SK-N-SH (cell line): ENCODE data around the gene NPR1. TPM values are rescaled to one million over a fixed set of nuclear protein-coding genes. Genes with fewer than 3 reads are reported as not detected.

Source experiments
- CTCF ChIA-PET: fragments of 300-600, 350-600 bp; formaldehyde crosslinking; extraction: SDS; loops from one replicate; lab custom pipeline; 2021; lab: Yijun Ruan, JAX
- POLR2A ChIA-PET: fragments of 350-600 bp; sonication (Branson Sonifier 250); formaldehyde crosslinking; extraction: SDS; loops from one replicate; lab custom pipeline; 2020; ENCODE audit warnings: antibody characterized with exemption, inconsistent platforms; lab: Yijun Ruan, JAX
- DNase-seq: peaks from one replicate; pipeline ENCODE4 v3.0.0; 2012
- H2AFZ ChIP-seq: fragments of 200-600 bp; sonication (generic); 2 replicates; pipeline ENCODE4 v1.8.1; 2016; ENCODE audit warnings: antibody characterized with exemption, mild to moderate bottlenecking, low read depth
- H3F3A ChIP-seq: fragments of 200-600 bp; sonication (generic); replicated peaks from 2 replicates; pipeline ENCODE3; 2016; ENCODE audit warnings: antibody characterized with exemption, mild to moderate bottlenecking; ENCODE audit not compliant: insufficient read depth
- H3K27ac ChIP-seq, 2 experiments: fragments of 200-500 bp in 1 of 2; fragments of 200-600 bp in 1 of 2; sonication (Bioruptor generic) in 1 of 2; sonication (generic), shearing (Covaris generic) in 1 of 2; 2 replicates each; pipeline versions ENCODE4 v1.5.1 to v1.6.1; 2014 to 2016; ENCODE audit warnings: low read depth in 2 of 2, inconsistent platforms in 1 of 2, low read length in 1 of 2, mild to moderate bottlenecking in 1 of 2, mixed read lengths in 1 of 2
- H3K27me3 ChIP-seq: fragments of 200-600 bp; sonication (generic), shearing (Covaris generic); 2 replicates; pipeline ENCODE4 v1.6.1; 2016; ENCODE audit warnings: mixed run types; ENCODE audit not compliant: insufficient read depth
- H3K36me3 ChIP-seq, 2 experiments: fragments of 200-500 bp in 1 of 2; fragments of 200-600 bp in 1 of 2; sonication (Bioruptor generic) in 1 of 2; sonication (generic) in 1 of 2; replicated peaks in 1 of 2; 2 replicates each; pipeline versions ENCODE3 to v1.5.1; 2014 to 2016; ENCODE audit warnings: low read length in 1 of 2, mild to moderate bottlenecking in 1 of 2; ENCODE audit not compliant: insufficient read depth in 2 of 2, control insufficient read depth in 1 of 2
- H3K4me1 ChIP-seq, 2 experiments: fragments of 200-500 bp in 1 of 2; fragments of 200-600 bp in 1 of 2; sonication (Bioruptor generic) in 1 of 2; sonication (generic), shearing (Covaris generic) in 1 of 2; 2 replicates each; pipeline versions ENCODE4 v1.5.1 to v1.6.1; 2014 to 2016; ENCODE audit warnings: low read depth in 1 of 2, low read length in 1 of 2, mixed run types in 1 of 2; ENCODE audit not compliant: insufficient read depth in 2 of 2, control insufficient read depth in 1 of 2
- H3K4me2 ChIP-seq: fragments of 200-600 bp; sonication (generic), shearing (Covaris generic); 2 replicates; pipeline ENCODE4 v1.6.1; 2017; ENCODE audit warnings: mixed run types
- H3K4me3 ChIP-seq, 2 experiments: fragments of 200-500 bp in 1 of 2; fragments of 200-600 bp in 1 of 2; sonication (Bioruptor generic) in 1 of 2; sonication (generic), shearing (Covaris generic) in 1 of 2; 2 replicates each; pipeline versions ENCODE4 v1.5.1 to v1.8.1; 2014 to 2016; ENCODE audit warnings: low read depth in 2 of 2, inconsistent platforms in 1 of 2, low read length in 1 of 2, mild to moderate bottlenecking in 1 of 2, mixed read lengths in 1 of 2, moderate library complexity in 1 of 2
- H3K79me2 ChIP-seq: fragments of 200-600 bp; sonication (generic); 2 replicates; pipeline ENCODE4 v1.8.1; 2017; ENCODE audit warnings: mild to moderate bottlenecking; ENCODE audit not compliant: insufficient read depth
- H3K9ac ChIP-seq: fragments of 200-600 bp; sonication (generic); 2 replicates; pipeline ENCODE4 v1.6.1; 2017; ENCODE audit warnings: mixed run types
- H3K9me2 ChIP-seq: fragments of 200-600 bp; sonication (generic); 2 replicates; pipeline ENCODE4 v1.6.1; 2017; ENCODE audit warnings: mixed run types
- H3K9me3 ChIP-seq: fragments of 200-600 bp; sonication (generic); 2 replicates; pipeline ENCODE4 v1.6.1; 2017; ENCODE audit warnings: mixed run types, mild to moderate bottlenecking, moderate library complexity
- H4K20me1 ChIP-seq: fragments of 200-600 bp; sonication (generic); 2 replicates; pipeline ENCODE4 v1.6.1; 2017; ENCODE audit warnings: mild to moderate bottlenecking, mixed run types; ENCODE audit not compliant: insufficient read depth
- ELF1 ChIP-seq: IDR thresholded peaks from 2 replicates; pipeline ENCODE4 v1.4.0; 2012
- EP300 ChIP-seq, 2 experiments: IDR thresholded peaks; 2 replicates each; pipeline versions ENCODE4 v1.4.0 to v1.6.1; 2012; ENCODE audit warnings: borderline replicate concordance in 1 of 2, low read depth in 1 of 2, low read length in 1 of 2
- FOSL2 ChIP-seq: IDR thresholded peaks from 2 replicates; pipeline ENCODE4 v1.4.0; 2012; ENCODE audit warnings: low read depth, mild to moderate bottlenecking, moderate library complexity, borderline replicate concordance
- GABPA ChIP-seq: IDR thresholded peaks from 2 replicates; pipeline ENCODE4 v1.4.0; 2012; ENCODE audit warnings: low read depth, mild to moderate bottlenecking
- MEF2A ChIP-seq: IDR thresholded peaks from 2 replicates; pipeline ENCODE4 v1.4.0; 2012; ENCODE audit warnings: low read depth, borderline replicate concordance
- MXI1 ChIP-seq: IDR thresholded peaks from 2 replicates; pipeline ENCODE4 v1.6.1; 2012; ENCODE audit warnings: mild to moderate bottlenecking, low read depth, low read length, improper control_type of control experiment
- NFIC ChIP-seq: IDR thresholded peaks from 2 replicates; pipeline ENCODE4 v1.4.0; 2012; ENCODE audit warnings: borderline replicate concordance
- NRF1 ChIP-seq: IDR thresholded peaks from 2 replicates; pipeline ENCODE4 v1.6.1; 2012; ENCODE audit warnings: low read depth, mild to moderate bottlenecking, low read length
- POLR2AphosphoS5 ChIP-seq: IDR thresholded peaks from 2 replicates; pipeline ENCODE4 v1.6.1; 2012; ENCODE audit warnings: low read depth, low read length
- RCOR1 ChIP-seq: fragments of 150-350 bp; IDR thresholded peaks from 2 replicates; pipeline ENCODE4 v1.6.1; 2017; ENCODE audit warnings: antibody characterized with exemption, low read length
- RFX5 ChIP-seq: IDR thresholded peaks from 2 replicates; pipeline ENCODE4 v1.6.1; 2012; ENCODE audit warnings: mild to moderate bottlenecking, improper control_type of control experiment, low read length
- RXRA ChIP-seq: IDR thresholded peaks from 2 replicates; pipeline ENCODE4 v1.4.0; 2012; ENCODE audit warnings: low read depth, mild to moderate bottlenecking, borderline replicate concordance
- TAF1 ChIP-seq: IDR thresholded peaks from 2 replicates; pipeline ENCODE4 v1.6.1; 2012; ENCODE audit warnings: low read depth, mild to moderate bottlenecking, low read length, moderate library complexity, borderline replicate concordance
- TCF12 ChIP-seq: IDR thresholded peaks from 2 replicates; pipeline ENCODE4 v1.4.0; 2012
- TEAD4 ChIP-seq: IDR thresholded peaks from 2 replicates; pipeline ENCODE4 v1.4.0; 2012; ENCODE audit warnings: mild to moderate bottlenecking, borderline replicate concordance; ENCODE audit not compliant: insufficient read depth
- YY1 ChIP-seq: IDR thresholded peaks from 2 replicates; pipeline ENCODE4 v1.4.0; 2012; ENCODE audit warnings: low read depth, mild to moderate bottlenecking
- WGBS: methylation state at CpG from one replicate; pipeline ENCODE4 v1.1.6; 2017; ENCODE audit warnings: low lambda C conversion rate; 5-methylcytosine and 5-hydroxymethylcytosine counted together
- polyA plus RNA-seq, 3 experiments: library from polyadenylated mRNA; depleted of rRNA; stranded (reverse); fragments of >200 nt; gene quantifications; 2 replicates each; pipeline ENCODE4 v1.2.3, GENCODE V29; 2012
- TF ChIP-seq, protein P1 (sequence below): IDR thresholded peaks from 2 replicates; pipeline ENCODE4 v1.6.1; 2012; ENCODE audit warnings: mild to moderate bottlenecking, low read depth, low read length, moderate library complexity
- TF ChIP-seq, protein P2 (sequence below): IDR thresholded peaks from 2 replicates; pipeline ENCODE4; 2012
- TF ChIP-seq, protein P3 (sequence below): IDR thresholded peaks from 2 replicates; pipeline ENCODE4 v1.4.0; 2012; ENCODE audit warnings: low read depth, borderline replicate concordance

The NPR1 gene
- polyA plus RNA-seq, 1 of the 3 experiments (the other 2 are of a cell fraction): 0.12 TPM

DNA sequence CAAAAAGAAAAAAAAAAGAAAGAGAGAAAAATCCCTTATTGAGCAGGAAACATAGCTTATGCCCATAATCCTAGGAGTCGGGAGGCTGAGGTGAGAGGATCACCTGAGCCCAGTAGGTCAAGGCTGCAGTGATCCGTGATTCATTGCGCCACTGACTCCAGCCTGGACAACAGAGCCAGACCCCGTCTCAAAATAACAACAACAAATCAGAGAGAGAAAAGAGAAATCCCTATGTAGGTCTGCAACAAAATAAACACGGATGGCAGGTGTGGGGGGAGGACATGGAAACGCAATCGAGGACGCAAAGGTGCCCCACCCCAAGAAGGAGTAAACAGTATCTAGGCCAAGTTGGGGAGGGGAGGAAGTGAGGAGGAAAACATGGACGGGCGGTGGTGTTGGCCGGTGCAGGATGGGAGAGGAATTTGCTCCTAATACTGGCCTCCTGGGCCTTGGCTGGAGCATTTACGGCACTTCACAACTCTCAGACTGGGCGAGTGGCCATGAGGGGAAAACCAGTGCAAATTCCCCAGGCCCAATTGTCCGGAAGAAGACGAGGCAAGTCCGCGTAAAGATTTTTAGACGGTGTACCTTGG lies 45.2 kb upstream of the NPR1 start:
- no peak overlapping the region; a peak in 1 of 4 replicates for H3K27ac ChIP-seq
- H4K20me1 ChIP-seq: peaks cover 3% of the 10 kb centered on the region; the same call in 1 of the 2 replicates
- no peak for TF ChIP-seq FOSL2
- no peak for TF ChIP-seq RCOR1
- no peak for TF ChIP-seq TEAD4
- peaks cover 20% of the 10 kb centered on the region for H3F3A ChIP-seq
- H3K9me2 ChIP-seq: no peaks in the 10 kb centered on the region
- peaks cover 47% of the 10 kb centered on the region for H3K79me2 ChIP-seq
- peak overlapping the region in 1 of 2 experiments; percentile 4; a peak in 1 of 4 replicates for H3K4me3 ChIP-seq
- H3K9me3 ChIP-seq: no peaks in the 10 kb centered on the region
- no peak overlapping the region for H3K4me2 ChIP-seq
- no peak overlapping the region for H3K9ac ChIP-seq
- peaks cover 21 to 29% of the 10 kb centered on the region in 2 experiments for H3K36me3 ChIP-seq
- 88% methylated on average over 18 of the region's 18 CpGs for WGBS
- CTCF ChIA-PET: interaction anchor here (1.0 to 2.7 kb wide), 7 partner anchors 10 to 352 kb away, joined by 3 to 10 read pairs (median 6); partner anchors contain the start of gene S100A14
- POLR2A ChIA-PET: interaction anchor here (0.8 to 2.6 kb wide), 9 partner anchors 14 to 357 kb away, joined by 3 to 32 read pairs (median 4); partner anchors contain the start of genes RPS27 and SNAPIN
- DNase-seq: no peak
- H3K27me3 ChIP-seq: no peaks in the 10 kb centered on the region
- no peak overlapping the region for H2AFZ ChIP-seq
- no peaks in the 10 kb centered on the region; a peak in 1 of 4 replicates for H3K4me1 ChIP-seq

DNA sequence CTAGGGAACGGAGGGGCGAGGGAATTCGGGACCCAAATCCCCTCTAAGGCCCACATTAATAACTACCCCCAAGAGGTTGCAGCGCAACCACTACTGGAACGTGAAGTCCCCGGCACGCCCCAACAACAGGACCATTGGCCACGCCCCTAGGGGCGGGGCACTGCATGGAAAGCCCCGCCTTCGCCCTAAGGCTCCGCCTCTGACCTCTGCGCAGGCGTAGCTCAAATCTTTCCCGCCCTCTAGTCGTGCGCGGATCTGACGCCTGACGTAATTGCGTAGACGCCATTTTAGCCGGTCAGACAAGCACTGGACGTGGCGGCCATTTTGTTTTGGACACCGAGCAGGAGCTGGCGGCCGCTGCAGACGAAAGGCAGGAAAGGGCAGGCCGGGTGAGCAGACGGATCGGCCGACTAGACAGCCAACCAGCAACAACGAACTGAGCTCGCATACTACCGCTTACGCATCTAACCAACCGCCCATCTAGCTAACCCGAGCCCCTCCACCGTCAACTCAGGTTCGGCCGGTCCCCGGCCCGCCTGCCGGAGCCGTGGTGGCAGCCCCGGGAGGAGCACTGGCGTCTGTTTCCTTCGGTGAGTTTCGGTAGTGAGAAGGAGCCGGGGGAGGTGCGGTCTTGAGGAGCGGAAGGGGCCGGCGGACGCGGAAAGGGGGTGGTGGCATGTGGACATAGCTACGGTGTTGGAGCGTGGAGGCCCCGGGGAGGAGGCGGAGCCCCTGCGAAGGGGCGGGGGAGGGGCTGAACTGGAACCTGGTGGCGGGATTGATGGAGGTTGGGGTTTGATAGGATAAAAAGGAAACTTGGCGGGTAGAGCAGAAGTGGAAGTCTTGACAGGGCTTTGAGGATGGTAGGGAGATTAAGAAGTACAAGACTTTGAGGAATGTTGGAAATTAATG lies 44.5 kb upstream of the NPR1 start, which contains the start of gene CHTOP:
Gene CHTOP, plus strand, starts transcription at position 313 of the 912 bp plus-strand sequence. CDS start 2,523 bp downstream, outside the sequence.
- H3K4me1 ChIP-seq: no peaks in the 10 kb centered on the region; a peak in 1 of 4 replicates
- H3K9me3 ChIP-seq: no peaks in the 10 kb centered on the region
- no peaks in the 10 kb centered on the region for H3K9me2 ChIP-seq
- H2AFZ ChIP-seq: no peak within 1 kb of the TSS
- peaks cover 3% of the 10 kb centered on the region; the same call in 1 of the 2 replicates for H4K20me1 ChIP-seq
- H3K4me2 ChIP-seq: peak within 1 kb of the TSS; percentile 90
- peaks cover 29 to 36% of the 10 kb centered on the region in 2 experiments for H3K36me3 ChIP-seq
- peaks cover 20% of the 10 kb centered on the region for H3F3A ChIP-seq
- H3K27ac ChIP-seq: peak within 1 kb of the TSS; percentile 100
- WGBS: 5% methylated on average over 37 of the region's 65 CpGs
- H3K27me3 ChIP-seq: no peaks in the 10 kb centered on the region
- CTCF ChIA-PET: interaction anchor here (1.0 to 2.7 kb wide), 9 partner anchors 10 to 351 kb away, joined by 3 to 11 read pairs (median 6); partner anchors contain the start of gene S100A14
- peak within 1 kb of the TSS; percentile 100 for H3K9ac ChIP-seq
- POLR2A ChIA-PET: interaction anchor here (0.6 to 2.6 kb wide), 13 partner anchors 13 to 356 kb away, joined by 3 to 32 read pairs (median 3); partner anchors contain the start of genes RPS27, S100A14 and SNAPIN
- H3K79me2 ChIP-seq: peaks cover 53% of the 10 kb centered on the region
- peak; percentile 94 for DNase-seq
- H3K4me3 ChIP-seq: peak within 1 kb of the TSS; percentile 91 to 97
- no peak for TF ChIP-seq EP300 (IDR thresholded peaks at IDR 0.05; ENCODE audit: borderline replicate concordance in 1 of 2, low read depth in 1 of 2, low read length in 1 of 2)
- peak; percentile 97 for TF ChIP-seq TEAD4
- peak; percentile 99 for TF ChIP-seq YY1
- TF ChIP-seq TCF12: 0 out of 2 replicates have a peak, but pooled peaks have one; percentile 27
- peak; percentile 88 for TF ChIP-seq POLR2AphosphoS5
- TF ChIP-seq, protein P1, sequence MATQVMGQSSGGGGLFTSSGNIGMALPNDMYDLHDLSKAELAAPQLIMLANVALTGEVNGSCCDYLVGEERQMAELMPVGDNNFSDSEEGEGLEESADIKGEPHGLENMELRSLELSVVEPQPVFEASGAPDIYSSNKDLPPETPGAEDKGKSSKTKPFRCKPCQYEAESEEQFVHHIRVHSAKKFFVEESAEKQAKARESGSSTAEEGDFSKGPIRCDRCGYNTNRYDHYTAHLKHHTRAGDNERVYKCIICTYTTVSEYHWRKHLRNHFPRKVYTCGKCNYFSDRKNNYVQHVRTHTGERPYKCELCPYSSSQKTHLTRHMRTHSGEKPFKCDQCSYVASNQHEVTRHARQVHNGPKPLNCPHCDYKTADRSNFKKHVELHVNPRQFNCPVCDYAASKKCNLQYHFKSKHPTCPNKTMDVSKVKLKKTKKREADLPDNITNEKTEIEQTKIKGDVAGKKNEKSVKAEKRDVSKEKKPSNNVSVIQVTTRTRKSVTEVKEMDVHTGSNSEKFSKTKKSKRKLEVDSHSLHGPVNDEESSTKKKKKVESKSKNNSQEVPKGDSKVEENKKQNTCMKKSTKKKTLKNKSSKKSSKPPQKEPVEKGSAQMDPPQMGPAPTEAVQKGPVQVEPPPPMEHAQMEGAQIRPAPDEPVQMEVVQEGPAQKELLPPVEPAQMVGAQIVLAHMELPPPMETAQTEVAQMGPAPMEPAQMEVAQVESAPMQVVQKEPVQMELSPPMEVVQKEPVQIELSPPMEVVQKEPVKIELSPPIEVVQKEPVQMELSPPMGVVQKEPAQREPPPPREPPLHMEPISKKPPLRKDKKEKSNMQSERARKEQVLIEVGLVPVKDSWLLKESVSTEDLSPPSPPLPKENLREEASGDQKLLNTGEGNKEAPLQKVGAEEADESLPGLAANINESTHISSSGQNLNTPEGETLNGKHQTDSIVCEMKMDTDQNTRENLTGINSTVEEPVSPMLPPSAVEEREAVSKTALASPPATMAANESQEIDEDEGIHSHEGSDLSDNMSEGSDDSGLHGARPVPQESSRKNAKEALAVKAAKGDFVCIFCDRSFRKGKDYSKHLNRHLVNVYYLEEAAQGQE: 0 out of 2 replicates have a peak, but pooled peaks have one; percentile 13
- TF ChIP-seq, protein P2, sequence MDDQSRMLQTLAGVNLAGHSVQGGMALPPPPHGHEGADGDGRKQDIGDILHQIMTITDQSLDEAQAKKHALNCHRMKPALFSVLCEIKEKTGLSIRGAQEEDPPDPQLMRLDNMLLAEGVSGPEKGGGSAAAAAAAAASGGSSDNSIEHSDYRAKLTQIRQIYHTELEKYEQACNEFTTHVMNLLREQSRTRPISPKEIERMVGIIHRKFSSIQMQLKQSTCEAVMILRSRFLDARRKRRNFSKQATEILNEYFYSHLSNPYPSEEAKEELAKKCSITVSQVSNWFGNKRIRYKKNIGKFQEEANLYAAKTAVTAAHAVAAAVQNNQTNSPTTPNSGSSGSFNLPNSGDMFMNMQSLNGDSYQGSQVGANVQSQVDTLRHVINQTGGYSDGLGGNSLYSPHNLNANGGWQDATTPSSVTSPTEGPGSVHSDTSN: 0 out of 2 replicates have a peak, but pooled peaks have one; percentile 14
- TF ChIP-seq MEF2A: no peak
- TF ChIP-seq ELF1: peak; percentile 56; the same call in 1 of the 2 replicates
- TF ChIP-seq GABPA: peak; percentile 47
- no peak for TF ChIP-seq RXRA
- peak; percentile 91 for TF ChIP-seq MXI1
- no peak for TF ChIP-seq NFIC
- TF ChIP-seq, protein P3, sequence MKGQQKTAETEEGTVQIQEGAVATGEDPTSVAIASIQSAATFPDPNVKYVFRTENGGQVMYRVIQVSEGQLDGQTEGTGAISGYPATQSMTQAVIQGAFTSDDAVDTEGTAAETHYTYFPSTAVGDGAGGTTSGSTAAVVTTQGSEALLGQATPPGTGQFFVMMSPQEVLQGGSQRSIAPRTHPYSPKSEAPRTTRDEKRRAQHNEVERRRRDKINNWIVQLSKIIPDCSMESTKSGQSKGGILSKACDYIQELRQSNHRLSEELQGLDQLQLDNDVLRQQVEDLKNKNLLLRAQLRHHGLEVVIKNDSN: 0 out of 2 replicates have a peak, but pooled peaks have one; percentile 52
- TF ChIP-seq FOSL2: no peak
- peak; percentile 84 for TF ChIP-seq TAF1
- peak; percentile 98 for TF ChIP-seq NRF1
- TF ChIP-seq RFX5: no peak
